SU-DHL-6 (cell line): ENCODE measurements around the gene NCAPG.
"Not testable (repeated sequence)": the region's sequence is repeated elsewhere in the genome, so short reads cannot be mapped to it uniquely, and the experiment has no call there.

Experiments used
- H2AFZ ChIP-seq: fragments of 200-600 bp; sonication (generic); 2 replicates; pipeline ENCODE4 v1.6.1; 2014; ENCODE audit warnings: low read depth, mild to moderate bottlenecking, moderate library complexity, mixed read lengths, antibody characterized with exemption, low read length; ENCODE audit not compliant: severe bottlenecking
- H3F3A ChIP-seq: fragments of 200-600 bp; shearing (Covaris generic); 2 replicates; pipeline ENCODE4 v1.6.0; 2016; ENCODE audit warnings: antibody characterized with exemption, mild to moderate bottlenecking; ENCODE audit not compliant: insufficient read depth
- H3K27ac ChIP-seq: fragments of 200-600 bp; sonication (generic); 2 replicates; pipeline ENCODE4 v1.5.1; 2016; ENCODE audit warnings: low read depth, mild to moderate bottlenecking, low read length, moderate library complexity, mixed read lengths
- H3K27me3 ChIP-seq: fragments of 200-600 bp; sonication (generic), shearing (Covaris generic); 2 replicates; pipeline ENCODE4 v1.6.0; 2014; ENCODE audit warnings: mild to moderate bottlenecking, low read length
- H3K36me3 ChIP-seq: fragments of 200-600 bp; sonication (generic); 2 replicates; pipeline ENCODE4 v1.6.1; 2014; ENCODE audit warnings: mild to moderate bottlenecking, low read length, mixed read lengths
- H3K4me2 ChIP-seq: fragments of 300-600, 200-600 bp; shearing (Covaris generic), sonication (generic); 2 replicates; pipeline ENCODE4 v1.6.0; 2014; ENCODE audit warnings: low read length, low read depth, mild to moderate bottlenecking; ENCODE audit not compliant: poor library complexity, severe bottlenecking
- H3K4me3 ChIP-seq: fragments of 200-600 bp; sonication (generic); 2 replicates; pipeline ENCODE4 v1.5.1; 2014; ENCODE audit warnings: antibody characterized with exemption, low read length, mild to moderate bottlenecking, mixed read lengths; ENCODE audit not compliant: insufficient read depth, poor library complexity, severe bottlenecking
- H3K79me2 ChIP-seq: fragments of 200-600 bp; sonication (generic); 2 replicates; pipeline ENCODE4 v1.6.1; 2014; ENCODE audit warnings: mild to moderate bottlenecking, low read length, moderate library complexity; ENCODE audit not compliant: insufficient read depth
- H3K9ac ChIP-seq: fragments of 200-600 bp; sonication (generic); 2 replicates; pipeline ENCODE4 v1.7.0; 2014; ENCODE audit warnings: mild to moderate bottlenecking, low read length
- H3K9me2 ChIP-seq: fragments of 200-600 bp; sonication (generic); replicated peaks from 2 replicates; pipeline ENCODE4 v1.6.1; 2014; ENCODE audit warnings: low read length; ENCODE audit not compliant: insufficient read depth
- H3K9me3 ChIP-seq: fragments of 200-600 bp; sonication (generic); 2 replicates; pipeline ENCODE4 v1.6.1; 2014; ENCODE audit warnings: low read length, mixed read lengths; ENCODE audit not compliant: insufficient read depth
- H4K20me1 ChIP-seq: fragments of 200-600 bp; sonication (generic); 2 replicates; pipeline ENCODE4 v1.6.1; 2014; ENCODE audit warnings: low read depth, mild to moderate bottlenecking, antibody characterized with exemption, low read length, moderate library complexity, mixed read lengths
- EZH2phosphoT487 ChIP-seq: fragments of 200-600 bp; sonication (generic), shearing (Covaris generic); conservative IDR thresholded peaks from 2 replicates; pipeline ENCODE4 v1.6.1; 2018; ENCODE audit warnings: mild to moderate bottlenecking, antibody characterized with exemption, low read length, moderate library complexity, mixed read lengths
- TF ChIP-seq, protein P1 (sequence below): fragments of 200-600 bp; sonication (generic); IDR thresholded peaks from one replicate; pipeline ENCODE4 v1.5.1; 2017; ENCODE audit warnings: antibody characterized with exemption, mild to moderate bottlenecking, low read length, moderate library complexity; ENCODE audit not compliant: insufficient read depth, poor library complexity, severe bottlenecking

NCAPG gene

DNA sequence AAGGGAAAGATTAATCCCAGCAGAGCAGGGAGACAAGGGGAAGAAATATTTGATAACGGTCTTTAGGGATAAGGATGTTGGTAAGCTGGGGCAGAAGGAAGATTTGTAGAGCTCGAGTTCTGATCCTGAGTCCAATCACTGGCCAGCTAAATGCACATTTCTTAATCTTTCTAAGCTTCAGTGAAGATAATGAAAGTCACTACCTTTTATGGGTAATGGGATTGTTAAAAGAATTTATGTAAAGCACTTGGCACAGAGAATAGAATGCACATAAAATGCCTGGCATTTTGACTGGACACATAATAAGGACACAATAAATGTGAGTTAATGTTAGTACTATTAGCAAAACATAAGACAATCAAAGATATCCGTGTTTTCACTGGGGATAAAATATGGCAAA lies 43.3 kb downstream of the NCAPG start:
- Histone ChIP-seq H3K4me3 (no peak overlapping the region), H3K4me2 (no peak overlapping the region), H3K27me3 (no peaks in the 10 kb centered on the region), H3K9me2 (no peaks in the 10 kb centered on the region), H3K79me2 (no peaks in the 10 kb centered on the region), H3F3A (0 out of 2 replicates have a peak, but pooled peaks cover 9% of the 10 kb centered on the region), H3K9me3 (no peaks in the 10 kb centered on the region), H3K27ac (no peak overlapping the region), H2AFZ (no peak overlapping the region), H4K20me1 (no peaks in the 10 kb centered on the region), H3K9ac (no peak overlapping the region), H3K36me3 (no peaks in the 10 kb centered on the region)
- TF ChIP-seq EZH2phosphoT487, result no peak
- TF ChIP-seq, protein P1, sequence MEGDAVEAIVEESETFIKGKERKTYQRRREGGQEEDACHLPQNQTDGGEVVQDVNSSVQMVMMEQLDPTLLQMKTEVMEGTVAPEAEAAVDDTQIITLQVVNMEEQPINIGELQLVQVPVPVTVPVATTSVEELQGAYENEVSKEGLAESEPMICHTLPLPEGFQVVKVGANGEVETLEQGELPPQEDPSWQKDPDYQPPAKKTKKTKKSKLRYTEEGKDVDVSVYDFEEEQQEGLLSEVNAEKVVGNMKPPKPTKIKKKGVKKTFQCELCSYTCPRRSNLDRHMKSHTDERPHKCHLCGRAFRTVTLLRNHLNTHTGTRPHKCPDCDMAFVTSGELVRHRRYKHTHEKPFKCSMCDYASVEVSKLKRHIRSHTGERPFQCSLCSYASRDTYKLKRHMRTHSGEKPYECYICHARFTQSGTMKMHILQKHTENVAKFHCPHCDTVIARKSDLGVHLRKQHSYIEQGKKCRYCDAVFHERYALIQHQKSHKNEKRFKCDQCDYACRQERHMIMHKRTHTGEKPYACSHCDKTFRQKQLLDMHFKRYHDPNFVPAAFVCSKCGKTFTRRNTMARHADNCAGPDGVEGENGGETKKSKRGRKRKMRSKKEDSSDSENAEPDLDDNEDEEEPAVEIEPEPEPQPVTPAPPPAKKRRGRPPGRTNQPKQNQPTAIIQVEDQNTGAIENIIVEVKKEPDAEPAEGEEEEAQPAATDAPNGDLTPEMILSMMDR, result no peak

DNA sequence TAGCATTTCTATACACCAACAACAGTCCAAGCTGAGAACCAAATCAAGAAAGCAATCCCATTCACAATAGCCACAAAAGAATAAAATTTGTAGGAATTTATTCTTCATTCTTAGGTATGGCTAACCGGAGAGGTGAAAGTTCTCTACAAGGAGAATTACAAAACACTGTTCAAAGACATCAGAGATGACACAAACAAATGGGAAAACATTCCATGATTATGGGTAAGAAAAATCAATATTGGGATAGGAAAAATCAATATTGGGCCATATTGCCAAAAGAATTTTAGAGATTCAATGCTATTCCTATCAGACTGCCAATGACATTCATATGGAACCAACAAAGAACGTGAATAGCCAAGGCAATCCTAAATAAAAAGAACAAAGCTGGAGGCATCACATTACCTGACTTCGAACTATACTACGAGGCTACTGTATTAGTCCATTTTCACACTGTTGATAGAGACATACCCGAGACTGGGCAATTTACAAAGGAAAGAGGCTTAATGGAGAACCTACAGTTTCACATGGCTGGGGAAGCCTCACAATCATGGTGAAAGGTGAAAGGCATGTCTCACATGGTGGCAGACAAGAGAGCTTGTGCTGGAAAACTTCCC lies 49.1 kb downstream of the NCAPG start:
- no peaks in the 10 kb centered on the region for H3K27me3 ChIP-seq
- H3K27ac ChIP-seq, result no peak overlapping the region
- no peak overlapping the region for H3K9ac ChIP-seq
- H2AFZ ChIP-seq, result no peak overlapping the region
- no peaks in the 10 kb centered on the region for H3K9me2 ChIP-seq
- H3K36me3 ChIP-seq, result no peaks in the 10 kb centered on the region
- no peak overlapping the region for H3K4me3 ChIP-seq
- H4K20me1 ChIP-seq, result no peaks in the 10 kb centered on the region
- no peak overlapping the region for H3K4me2 ChIP-seq
- H3K79me2 ChIP-seq, result no peaks in the 10 kb centered on the region
- no peaks in the 10 kb centered on the region for H3F3A ChIP-seq
- TF ChIP-seq, protein P1, result no peak
- no peak for TF ChIP-seq EZH2phosphoT487
- no peaks in the 10 kb centered on the region for H3K9me3 ChIP-seq

DNA sequence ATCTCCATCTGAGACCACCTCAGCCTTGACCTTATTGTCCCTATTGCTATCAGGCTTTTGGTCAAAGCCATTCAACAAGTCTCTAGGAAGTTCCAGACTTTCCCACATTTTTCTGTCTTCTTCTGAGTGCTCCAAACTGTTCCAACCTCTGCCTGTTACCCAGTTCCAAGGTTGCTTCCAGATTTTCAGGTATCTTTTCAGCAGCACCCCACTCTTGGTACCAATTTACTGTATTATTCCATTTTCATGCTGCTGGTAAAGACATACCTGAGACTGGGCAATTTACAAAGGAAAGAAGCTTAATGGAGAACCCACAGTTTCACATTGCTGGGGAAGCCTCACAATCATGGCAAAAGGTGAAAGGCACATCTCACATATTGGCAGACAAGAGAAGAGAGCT lies 51.1 kb downstream of the NCAPG start:
- not testable (repeated sequence) for H3F3A ChIP-seq, H3K4me3 ChIP-seq, H2AFZ ChIP-seq, H3K9me2 ChIP-seq, H4K20me1 ChIP-seq, H3K36me3 ChIP-seq, H3K9ac ChIP-seq, H3K79me2 ChIP-seq, H3K27me3 ChIP-seq, H3K4me2 ChIP-seq, H3K9me3 ChIP-seq, H3K27ac ChIP-seq

DNA sequence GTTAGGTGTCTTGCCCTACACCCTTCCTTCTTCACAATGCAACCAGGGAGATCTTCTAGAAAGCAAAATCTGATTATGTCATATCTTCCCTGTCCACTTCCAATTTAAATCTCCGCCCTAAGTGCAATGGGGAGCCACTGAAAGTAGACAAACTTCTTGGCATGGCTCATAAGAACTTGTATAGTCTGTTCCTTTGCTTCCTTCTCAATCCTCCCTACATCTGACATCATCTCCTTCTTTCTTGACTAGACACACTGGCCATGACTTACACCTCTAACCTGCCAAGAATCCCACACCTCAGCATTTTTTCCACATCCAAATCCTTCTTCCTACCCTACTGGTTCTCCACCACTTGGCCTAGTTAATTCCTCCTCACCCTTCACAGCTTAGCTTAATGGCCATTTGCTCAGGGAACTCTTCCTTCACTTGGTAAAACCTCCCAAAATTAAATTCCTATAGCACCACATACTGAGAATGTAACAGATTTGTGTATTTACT lies 55.1 kb downstream of the NCAPG start:
- H3K4me3 ChIP-seq, result no peak overlapping the region
- no peaks in the 10 kb centered on the region for H3K9me2 ChIP-seq
- H3K9me3 ChIP-seq, result no peaks in the 10 kb centered on the region
- no peak overlapping the region for H3K27ac ChIP-seq
- no peak overlapping the region for H3K4me2 ChIP-seq
- no peaks in the 10 kb centered on the region for H3K27me3 ChIP-seq
- no peak overlapping the region for H2AFZ ChIP-seq
- H3K79me2 ChIP-seq, result no peaks in the 10 kb centered on the region
- H3F3A ChIP-seq, result no peaks in the 10 kb centered on the region
- H3K9ac ChIP-seq, result no peak overlapping the region
- H3K36me3 ChIP-seq, result no peaks in the 10 kb centered on the region
- TF ChIP-seq, protein P1, result no peak
- TF ChIP-seq EZH2phosphoT487, result no peak
- H4K20me1 ChIP-seq, result no peaks in the 10 kb centered on the region
